AG08395 (cell line): ENCODE data around the gene GABRP.

ENCODE experiments used
- DNase-seq: peaks from one replicate; pipeline ENCODE4 v3.0.0; 2012; ENCODE audit warnings: mixed read lengths, low spot score

The GABRP gene

DNA sequence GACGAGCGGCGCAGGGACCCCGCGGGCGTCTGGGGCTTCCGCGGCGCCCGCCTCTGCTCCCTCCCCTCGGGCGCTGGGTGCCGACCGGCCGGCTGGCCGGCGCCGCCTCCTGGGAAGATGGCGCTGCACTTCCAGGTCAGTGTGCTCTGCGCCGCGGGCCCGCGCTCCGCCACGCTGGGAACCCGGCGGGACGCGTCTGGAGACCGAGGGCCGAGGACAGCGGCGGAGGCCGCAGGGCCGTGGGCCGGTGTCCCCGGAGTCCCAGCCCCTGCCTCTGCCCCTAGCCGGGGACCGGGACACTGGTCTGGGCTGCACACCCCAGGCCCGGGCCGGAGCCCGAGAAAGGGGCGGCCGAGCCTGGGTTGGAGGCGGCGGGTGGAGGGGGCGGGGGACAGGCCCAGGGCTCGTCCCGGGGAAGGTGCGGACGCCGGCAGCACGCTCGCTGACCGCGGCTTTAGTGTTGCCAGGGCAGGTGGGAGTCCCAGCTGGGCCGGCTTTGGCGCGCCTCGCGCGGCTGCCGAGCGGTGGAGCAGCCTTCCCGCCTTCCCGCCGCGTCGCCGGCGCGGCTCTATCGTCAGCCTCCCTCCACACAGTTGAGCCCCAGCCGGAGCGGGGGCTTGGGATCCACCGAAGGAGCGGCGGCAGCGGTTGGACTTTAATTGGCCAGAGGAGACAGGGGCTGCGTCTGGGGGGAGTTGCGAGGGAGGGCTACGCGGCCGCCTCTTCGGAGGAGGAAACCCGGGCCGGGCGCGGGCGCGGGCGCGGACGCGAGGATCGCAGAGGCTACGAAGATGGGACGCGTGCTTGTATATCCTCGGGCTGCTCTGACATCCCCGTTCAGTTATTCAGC lies 78.6 kb downstream of the GABRP start, which contains the start of gene RANBP17:
RANBP17 (plus strand) TSS at position 102 of the 850 bp plus-strand sequence.
- no peak for DNase-seq

DNA sequence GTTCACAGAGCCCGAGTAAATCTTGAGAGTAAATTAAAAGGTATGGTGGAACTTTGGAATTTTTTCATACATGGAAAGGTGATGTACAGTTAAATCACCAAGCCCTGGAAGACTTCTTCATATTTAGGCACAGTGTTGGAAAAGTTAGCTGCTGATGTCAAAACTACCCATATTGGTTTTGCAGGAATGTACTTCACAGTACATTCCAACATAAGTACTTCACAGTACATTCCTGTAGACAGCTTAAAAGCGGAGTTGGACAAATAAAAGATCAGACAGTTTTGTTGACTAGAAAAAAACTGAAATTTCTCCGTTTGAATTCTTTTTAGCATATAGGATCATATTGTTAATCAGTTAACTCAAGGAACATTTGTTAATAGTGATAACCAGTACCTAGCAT lies 80.1 kb downstream of the GABRP start:
- no peak for DNase-seq
